Uterus (tissue), 4 donors: ENCODE measurements around the gene TRPC4. TPM values are rescaled to one million over a fixed set of nuclear protein-coding genes. Genes with fewer than 3 reads are reported as not detected.

Experiments used
- DNase-seq, 2 donors: peaks; one replicate each; pipeline ENCODE4 v3.0.0-alpha.2; 2019 to 2020
- H3K27ac ChIP-seq, 2 donors: fragments of 200-600 bp; sonication (generic); 1 replicate in 1 of 2; 2 replicates in 1 of 2; pipeline ENCODE4 v1.5.1; 2016 to 2018
- H3K27me3 ChIP-seq, 2 donors: fragments of 200-600 bp; sonication (generic); one replicate each; pipeline ENCODE4 v1.5.1; 2018 to 2019; ENCODE audit warnings: control low read depth in 1 of 2
- H3K36me3 ChIP-seq, 2 donors: fragments of 200-600 bp; sonication (generic); one replicate each; pipeline ENCODE4 v1.5.1; 2019; ENCODE audit warnings: control low read depth in 1 of 2
- H3K4me1 ChIP-seq, 2 donors: fragments of 200-600 bp; sonication (generic); one replicate each; pipeline ENCODE4 v1.5.1; 2018 to 2019; ENCODE audit warnings: control low read depth in 1 of 2
- H3K4me3 ChIP-seq, 2 donors: fragments of 200-600 bp; sonication (generic); 1 replicate in 1 of 2; 2 replicates in 1 of 2; pipeline ENCODE4 v1.5.1; 2018 to 2019; ENCODE audit warnings: mild to moderate bottlenecking in 1 of 2
- H3K9me3 ChIP-seq, 2 donors: fragments of 200-600 bp; sonication (generic); one replicate each; pipeline ENCODE4 v1.5.1; 2019; ENCODE audit warnings: control low read depth in 1 of 2
- POLR2A ChIP-seq, 2 donors: fragments of 450-650 bp; IDR thresholded peaks; one replicate each; pipeline ENCODE4 v1.6.1; 2016; ENCODE audit warnings: antibody characterized with exemption in 2 of 2, mild to moderate bottlenecking in 1 of 2, moderate library complexity in 1 of 2
- intact Hi-C: fragments of 100-400 bp; cut with DNase I; formaldehyde crosslinking; loops from one replicate; pipeline ENCODE4 v1.15.1; 2023; ENCODE audit warnings: low total_unique reads
- total RNA-seq, 4 donors: library from RNA; depleted of rRNA in 3 of 4; stranded (reverse); fragments of >200 nt in 3 of 4; gene quantifications; one replicate each; pipeline versions ENCODE4 v1.1.0 to v1.2.4, GENCODE V29; 2014 to 2023
- TF ChIP-seq, protein P1 (sequence below), 4 experiments: fragments of 200-600 bp in 2 of 4; fragments of 450-650 bp in 2 of 4; sonication (generic) in 2 of 4; IDR thresholded peaks; one replicate each; pipeline ENCODE4 v1.5.1; 2016 to 2019; ENCODE audit warnings: antibody characterized with exemption in 4 of 4, mild to moderate bottlenecking in 2 of 4, moderate library complexity in 1 of 4
- donor health status: DM: yes; HTN: yes; CAD: no.

TRPC4 gene
- total RNA-seq, 4 donors from 2014 or later = 2.4 to 13.4 (median 12.9) TPM

DNA sequence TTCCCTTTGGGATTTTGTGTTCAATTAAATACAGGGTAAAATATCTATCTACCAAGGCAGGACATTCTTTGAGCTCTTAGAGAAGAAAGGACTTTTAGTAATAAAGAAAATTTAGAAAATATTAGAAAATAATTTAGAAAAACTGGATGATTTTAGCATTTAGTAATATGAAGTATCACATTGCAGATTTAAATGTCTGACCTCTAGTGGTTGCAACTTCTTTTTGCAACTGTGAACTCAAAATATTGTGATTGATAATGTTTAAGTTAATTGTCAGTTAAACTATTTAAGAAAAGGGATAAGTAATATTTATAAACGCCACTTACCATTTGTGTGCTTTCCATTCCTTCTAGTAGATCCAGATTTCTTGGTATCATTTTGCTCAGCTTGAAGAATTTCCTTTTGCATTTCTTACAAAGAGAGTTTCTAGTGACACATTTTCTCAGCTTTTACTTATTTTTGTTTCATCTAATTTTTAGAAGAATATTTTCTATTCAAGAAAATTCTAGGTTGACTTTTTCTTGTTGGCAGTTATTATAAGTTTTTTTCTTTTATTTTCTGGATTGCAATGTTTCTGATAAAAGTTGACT is 260.7 kb downstream of the TRPC4 start:
- DNase-seq = no peak
- Histone ChIP-seq H3K27me3 (no peaks in the 10 kb centered on the region), H3K4me1 (no peaks in the 10 kb centered on the region), H3K9me3 (no peaks in the 10 kb centered on the region), H3K4me3 (no peak overlapping the region), H3K27ac (no peak overlapping the region), H3K36me3 (no peaks in the 10 kb centered on the region)
- TF ChIP-seq, protein P1, sequence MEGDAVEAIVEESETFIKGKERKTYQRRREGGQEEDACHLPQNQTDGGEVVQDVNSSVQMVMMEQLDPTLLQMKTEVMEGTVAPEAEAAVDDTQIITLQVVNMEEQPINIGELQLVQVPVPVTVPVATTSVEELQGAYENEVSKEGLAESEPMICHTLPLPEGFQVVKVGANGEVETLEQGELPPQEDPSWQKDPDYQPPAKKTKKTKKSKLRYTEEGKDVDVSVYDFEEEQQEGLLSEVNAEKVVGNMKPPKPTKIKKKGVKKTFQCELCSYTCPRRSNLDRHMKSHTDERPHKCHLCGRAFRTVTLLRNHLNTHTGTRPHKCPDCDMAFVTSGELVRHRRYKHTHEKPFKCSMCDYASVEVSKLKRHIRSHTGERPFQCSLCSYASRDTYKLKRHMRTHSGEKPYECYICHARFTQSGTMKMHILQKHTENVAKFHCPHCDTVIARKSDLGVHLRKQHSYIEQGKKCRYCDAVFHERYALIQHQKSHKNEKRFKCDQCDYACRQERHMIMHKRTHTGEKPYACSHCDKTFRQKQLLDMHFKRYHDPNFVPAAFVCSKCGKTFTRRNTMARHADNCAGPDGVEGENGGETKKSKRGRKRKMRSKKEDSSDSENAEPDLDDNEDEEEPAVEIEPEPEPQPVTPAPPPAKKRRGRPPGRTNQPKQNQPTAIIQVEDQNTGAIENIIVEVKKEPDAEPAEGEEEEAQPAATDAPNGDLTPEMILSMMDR (IDR thresholded peaks at IDR 0.05) = peak in 2 of 4 experiments; percentile 13 to 18
- no peak for TF ChIP-seq POLR2A (IDR thresholded peaks at IDR 0.05)
- intact Hi-C loops = no loop called here

DNA sequence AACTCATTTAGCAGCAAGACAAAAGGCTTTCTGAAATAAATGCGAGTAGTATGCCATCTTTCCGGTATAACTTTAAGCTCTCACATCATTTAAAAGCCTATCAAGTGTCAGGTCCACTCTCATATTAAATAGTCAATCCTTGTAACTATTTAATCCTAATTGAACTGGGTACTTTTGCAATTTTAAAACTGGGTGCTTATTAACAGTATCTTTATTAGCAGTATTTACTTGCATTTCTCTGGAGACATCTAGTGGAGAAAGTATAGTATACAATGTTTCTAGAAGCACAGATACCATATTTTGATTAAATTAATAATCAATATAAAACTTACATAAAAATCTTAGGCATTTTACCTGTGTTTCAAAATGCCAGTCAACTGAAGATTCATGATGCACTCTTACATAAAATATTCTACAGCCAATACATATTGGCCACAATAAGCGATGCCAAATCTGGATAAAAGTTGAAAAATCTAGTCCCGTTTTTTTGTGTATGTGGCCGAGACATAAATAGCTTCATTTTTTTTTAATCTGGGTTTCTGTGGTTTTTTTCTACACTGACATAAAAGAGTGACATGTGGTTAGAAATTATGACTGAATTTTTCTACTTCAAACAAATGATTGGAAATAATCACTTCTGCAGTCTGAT is 266.7 kb downstream of the TRPC4 start:
- no peak for TF ChIP-seq POLR2A (IDR thresholded peaks at IDR 0.05)
- TF ChIP-seq, protein P1 (IDR thresholded peaks at IDR 0.05) = peak; percentile 39 to 58 (median 52)
- intact Hi-C loops = loop anchor here (5.0 kb wide), 1 partner anchor 491 kb away; no protein-coding TSS in a partner anchor
- Histone ChIP-seq H3K9me3 (no peaks in the 10 kb centered on the region), H3K4me1 (no peaks in the 10 kb centered on the region), H3K27ac (no peak overlapping the region), H3K27me3 (no peaks in the 10 kb centered on the region), H3K36me3 (no peaks in the 10 kb centered on the region), H3K4me3 (no peak overlapping the region)
- DNase-seq = no peak

DNA sequence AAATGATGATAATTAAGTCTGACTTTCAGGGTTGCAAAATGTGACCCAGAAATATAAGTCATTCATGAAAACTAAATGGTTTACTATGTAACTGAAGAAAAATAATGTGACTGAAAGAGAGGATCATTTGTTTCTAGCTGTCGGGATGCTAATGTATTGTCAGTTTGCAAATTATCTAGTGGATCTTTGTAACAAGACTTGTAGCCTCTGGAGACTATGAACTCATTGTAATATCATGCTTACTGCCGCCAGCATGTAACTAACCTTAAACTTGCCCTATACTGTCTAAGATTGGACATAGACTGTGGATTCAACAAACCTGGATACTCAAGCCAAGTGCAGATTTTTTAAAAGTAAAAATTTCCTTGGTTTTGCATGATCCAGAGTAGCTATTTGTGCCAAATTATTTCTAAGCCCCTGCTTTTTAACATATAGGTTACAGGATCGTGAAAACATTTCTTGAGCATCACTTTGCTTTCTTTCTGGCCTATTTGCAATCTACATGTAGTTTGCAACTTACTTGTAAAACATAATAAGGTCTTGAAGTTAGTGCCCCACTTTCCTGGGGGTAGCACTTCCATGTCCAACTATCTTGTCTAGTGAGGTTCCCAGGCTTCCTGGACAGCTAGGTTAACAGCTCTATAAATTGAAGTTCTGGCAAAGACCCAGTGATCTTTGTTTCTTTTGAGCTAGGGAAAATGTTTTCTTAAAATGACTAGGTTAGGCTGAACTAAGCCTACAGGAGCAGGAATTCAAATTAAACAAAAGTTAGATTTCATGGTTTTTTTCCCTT is 267.7 kb downstream of the TRPC4 start:
- no peaks in the 10 kb centered on the region for H3K36me3 ChIP-seq
- no peaks in the 10 kb centered on the region for H3K9me3 ChIP-seq
- H3K27ac ChIP-seq = no peak overlapping the region
- no peak overlapping the region for H3K4me3 ChIP-seq
- no peaks in the 10 kb centered on the region for H3K27me3 ChIP-seq
- no peak for DNase-seq
- no peaks in the 10 kb centered on the region for H3K4me1 ChIP-seq
- intact Hi-C loops = loop anchor here (5.0 kb wide), 1 partner anchor 490 kb away; no protein-coding TSS in a partner anchor
- TF ChIP-seq, protein P1 (IDR thresholded peaks at IDR 0.05) = no peak
- TF ChIP-seq POLR2A (IDR thresholded peaks at IDR 0.05) = no peak

DNA sequence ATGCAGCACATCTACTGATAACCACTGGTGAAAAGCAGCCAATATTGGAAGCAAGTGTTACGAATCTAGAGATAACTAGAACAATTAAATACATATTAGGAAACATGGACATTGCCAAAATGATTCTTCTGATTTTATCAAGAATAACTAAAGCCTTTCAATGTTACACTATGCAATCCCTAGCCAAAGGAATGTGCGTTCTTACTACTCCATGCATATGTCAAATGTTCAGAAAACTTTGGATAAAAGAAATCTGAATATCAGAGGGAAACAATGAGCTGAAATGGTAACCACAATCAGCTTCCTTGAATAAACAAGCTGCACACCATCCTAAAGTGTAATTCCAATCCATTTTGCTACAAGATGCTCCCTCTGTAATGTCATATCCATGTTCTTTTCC is 270.1 kb downstream of the TRPC4 start:
- no peak for TF ChIP-seq POLR2A (IDR thresholded peaks at IDR 0.05)
- TF ChIP-seq, protein P1 (IDR thresholded peaks at IDR 0.05) = no peak
- intact Hi-C loops = no loop called here
- no peaks in the 10 kb centered on the region for H3K36me3 ChIP-seq
- peak overlapping the region in 1 of 2 donors; percentile 1 for H3K27ac ChIP-seq
- H3K4me1 ChIP-seq = no peaks in the 10 kb centered on the region
- no peak overlapping the region for H3K4me3 ChIP-seq
- no peaks in the 10 kb centered on the region for H3K27me3 ChIP-seq
- H3K9me3 ChIP-seq = no peaks in the 10 kb centered on the region
- DNase-seq = no peak

DNA sequence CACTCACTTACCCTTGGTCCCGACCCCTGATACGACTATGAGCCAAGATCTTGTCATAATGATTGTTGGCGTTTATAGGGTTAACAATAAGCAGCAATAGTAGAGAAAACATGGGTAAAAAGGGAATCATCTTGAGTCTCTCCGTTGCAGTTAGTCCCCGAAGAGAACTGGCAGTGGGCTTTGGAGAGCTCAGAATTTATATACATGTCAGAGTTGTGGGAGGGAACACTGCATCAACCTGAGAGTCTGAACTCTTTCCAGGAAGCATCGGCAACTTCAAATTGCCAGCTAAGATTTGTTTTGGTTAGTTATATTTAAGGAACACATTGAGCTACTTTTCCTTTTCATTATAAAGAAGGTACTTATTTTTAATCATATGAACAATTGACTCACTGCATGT is 271.0 kb downstream of the TRPC4 start, which contains the start of gene POSTN:
Gene POSTN (minus strand): TSS at position 172 of the 400 bp plus-strand sequence. CDS start 42 bp downstream, at position 130.
- Histone ChIP-seq H3K4me3 (peak within 1 kb of the TSS; percentile 11 to 25), H3K9me3 (no peaks in the 10 kb centered on the region), H3K36me3 (no peaks in the 10 kb centered on the region), H3K27me3 (no peaks in the 10 kb centered on the region), H3K4me1 (no peaks in the 10 kb centered on the region), H3K27ac (peak within 1 kb of the TSS; percentile 21 to 31)
- peak in 1 of 2 donors; percentile 18 for DNase-seq
- intact Hi-C loops = no loop called here
- TF ChIP-seq POLR2A (IDR thresholded peaks at IDR 0.05) = no peak
- TF ChIP-seq, protein P1 (IDR thresholded peaks at IDR 0.05) = no peak
